Stimulated activated memory B cell treated with anti-CD40 and anti-IgM and Interleukin-4, amounts not matched to agents 10 μg/mL and 1 μg/mL and 100 μg/mL, for 72 hours (primary cell): ENCODE measurements around the gene TOPORS.
A peak's percentile ranks its signal among the peaks of the same experiment; 100 is the strongest.
"Not testable (repeated sequence)": the region's sequence is repeated elsewhere in the genome, so short reads cannot be mapped to it uniquely, and the experiment has no call there.

Experiments
- ATAC-seq: fragments of 150-1000 bp; cut with Tn5 transposase; 2 replicates; pipeline ENCODE4 v1.10.0; 2021
- H3K27ac Mint-ChIP-seq: one replicate; pipeline ENCODE4 v1.8.0; 2022; ENCODE audit warnings: mild to moderate bottlenecking, mixed read lengths
- H3K27me3 Mint-ChIP-seq: one replicate; pipeline ENCODE4 v1.8.0; 2022; ENCODE audit warnings: mixed read lengths
- H3K36me3 Mint-ChIP-seq: one replicate; pipeline ENCODE4 v1.8.0; 2022; ENCODE audit warnings: mixed read lengths
- H3K4me1 Mint-ChIP-seq: one replicate; pipeline ENCODE4 v1.8.0; 2022; ENCODE audit warnings: mixed read lengths
- H3K4me3 Mint-ChIP-seq: one replicate; pipeline ENCODE4 v1.8.0; 2022; ENCODE audit warnings: mild to moderate bottlenecking, moderate library complexity, mixed read lengths
- H3K9me3 Mint-ChIP-seq: one replicate; pipeline ENCODE4 v1.8.0; 2022; ENCODE audit warnings: mixed read lengths

TOPORS gene

DNA sequence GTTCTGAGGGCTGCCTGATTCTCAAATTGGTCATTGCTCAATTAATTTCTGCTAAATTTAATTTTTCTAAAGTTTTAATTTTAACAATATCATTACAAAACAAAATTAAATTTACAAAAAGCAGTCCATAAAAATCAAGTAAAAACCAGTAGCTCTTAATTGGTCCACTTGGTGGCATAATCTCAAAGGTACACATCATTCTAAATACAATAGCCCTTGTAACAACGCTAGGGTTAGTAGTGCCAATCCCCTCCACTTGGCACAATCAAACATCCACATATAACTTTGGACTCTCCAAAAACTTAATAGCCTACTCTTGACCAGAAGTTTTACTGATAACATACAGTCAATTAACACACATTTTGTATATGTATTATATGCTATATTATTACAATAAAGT is 22.5 kb upstream of the TOPORS start:
- peaks cover 21% of the 10 kb centered on the region for H3K4me1 Mint-ChIP-seq
- no peak overlapping the region for H3K4me3 Mint-ChIP-seq
- no peak for ATAC-seq
- no peaks in the 10 kb centered on the region for H3K9me3 Mint-ChIP-seq
- H3K27me3 Mint-ChIP-seq = peaks cover 18% of the 10 kb centered on the region
- H3K27ac Mint-ChIP-seq = no peak overlapping the region
- H3K36me3 Mint-ChIP-seq = peaks cover 8% of the 10 kb centered on the region

DNA sequence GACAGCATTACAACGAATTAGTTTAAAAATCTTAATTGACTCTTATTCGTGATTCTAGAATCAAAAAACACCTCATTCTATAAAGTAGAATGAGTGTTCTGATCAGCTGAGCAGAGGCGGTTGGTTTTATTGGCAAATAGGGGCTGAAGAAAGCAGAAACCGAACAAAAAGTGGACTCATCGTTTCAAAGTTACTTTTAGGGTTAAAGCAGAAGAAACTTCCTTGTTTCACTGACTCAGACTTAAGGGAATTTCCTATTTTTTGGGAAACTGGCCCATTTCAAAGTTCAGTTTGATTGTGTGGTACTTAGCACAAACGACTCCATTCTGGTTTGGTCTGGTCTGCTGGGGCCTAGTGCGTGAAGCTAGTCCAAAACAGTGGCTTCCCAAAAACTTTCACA is 21.4 kb upstream of the TOPORS start:
- H3K27me3 Mint-ChIP-seq = peaks cover 11% of the 10 kb centered on the region
- H3K36me3 Mint-ChIP-seq = peaks cover 10% of the 10 kb centered on the region
- H3K4me1 Mint-ChIP-seq = peaks cover 23% of the 10 kb centered on the region
- no peaks in the 10 kb centered on the region for H3K9me3 Mint-ChIP-seq
- H3K27ac Mint-ChIP-seq = peak overlapping the region; percentile 94
- ATAC-seq = no peak
- H3K4me3 Mint-ChIP-seq = peak overlapping the region; percentile 99

DNA sequence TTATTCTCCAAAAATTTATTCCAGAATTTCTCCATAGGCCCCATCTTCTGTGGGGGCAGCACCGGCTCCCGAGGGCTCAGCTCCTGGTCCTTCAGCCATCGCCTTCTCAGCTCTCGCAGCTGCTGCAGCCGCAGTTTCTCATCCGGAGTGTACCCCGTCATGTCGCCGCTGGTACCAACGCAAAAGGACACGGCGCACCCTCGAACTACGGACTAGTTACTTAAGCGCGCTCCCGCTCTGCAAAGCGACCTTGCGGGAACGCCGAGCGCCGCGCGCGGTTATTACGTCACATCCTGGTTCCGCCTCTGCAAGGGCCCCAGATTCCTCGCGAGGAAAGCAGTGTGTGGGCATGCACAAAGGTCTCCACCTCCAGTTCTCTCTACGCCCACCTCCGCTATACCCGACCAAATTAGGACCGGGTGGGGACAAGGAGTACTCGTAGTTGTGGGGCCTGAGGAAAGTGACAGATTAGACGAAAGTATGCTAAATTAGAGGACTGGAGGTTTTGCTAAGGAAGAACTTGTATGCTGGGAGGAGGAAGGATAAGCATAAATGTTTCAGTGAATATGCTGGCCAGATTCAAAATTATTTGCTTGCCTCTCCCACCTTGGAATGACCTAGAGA is 20.6 kb upstream of the TOPORS start, which contains the start of gene NDUFB6:
Gene NDUFB6, minus strand, starts transcription at position 260 of the 624 bp plus-strand sequence. Its CDS starts 99 bp downstream, at position 161.
- H3K27ac Mint-ChIP-seq = peak within 1 kb of the TSS; percentile 94
- peak; percentile 97 for ATAC-seq
- H3K27me3 Mint-ChIP-seq = peaks cover 6% of the 10 kb centered on the region
- H3K9me3 Mint-ChIP-seq = no peaks in the 10 kb centered on the region
- peaks cover 13% of the 10 kb centered on the region for H3K36me3 Mint-ChIP-seq
- peaks cover 23% of the 10 kb centered on the region for H3K4me1 Mint-ChIP-seq
- H3K4me3 Mint-ChIP-seq = peak within 1 kb of the TSS; percentile 99

DNA sequence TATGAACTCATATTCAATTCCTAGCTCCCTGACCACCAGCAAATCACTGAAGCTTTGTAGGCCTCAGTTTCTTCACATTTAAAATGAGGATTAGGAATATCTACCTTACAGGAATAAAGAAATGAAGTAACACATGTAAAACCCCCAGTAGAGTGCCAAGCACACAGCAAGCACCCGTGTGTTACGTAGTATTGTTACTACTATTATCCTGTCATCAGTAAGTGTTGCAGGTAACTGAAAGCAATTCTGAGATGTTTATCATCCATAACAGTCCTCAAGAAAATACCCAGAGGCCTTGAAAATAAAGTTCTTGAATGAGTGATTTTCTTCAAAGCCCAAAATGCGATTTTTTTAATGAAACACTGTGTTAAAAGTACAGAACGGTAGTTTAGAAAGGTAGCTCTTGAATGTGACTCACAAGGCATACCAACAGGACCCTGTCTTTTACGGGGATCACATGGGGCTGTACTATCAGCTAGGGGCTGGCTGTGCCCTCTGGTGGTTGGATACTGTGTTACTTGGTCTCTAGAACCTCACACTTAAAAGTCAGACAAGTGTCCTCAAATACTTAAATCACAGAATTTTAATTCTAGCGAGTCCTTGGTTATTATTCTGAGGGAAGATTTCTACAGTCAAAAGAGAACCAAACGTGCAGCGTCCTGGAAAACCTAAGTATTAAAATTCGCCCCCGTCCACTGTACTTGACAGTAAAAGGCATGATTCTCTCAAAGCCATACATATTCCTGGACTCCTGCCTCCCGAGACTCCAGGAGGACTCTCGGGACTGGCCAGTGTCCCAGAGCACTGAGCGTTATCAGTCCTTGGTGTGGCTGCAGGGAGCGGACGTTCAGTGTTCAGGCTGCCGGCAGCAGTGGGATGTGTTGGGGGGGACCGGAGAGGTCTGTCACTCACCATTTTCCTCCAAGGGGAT is 19.8 kb upstream of the TOPORS start:
- H3K36me3 Mint-ChIP-seq = peaks cover 21% of the 10 kb centered on the region
- no peaks in the 10 kb centered on the region for H3K9me3 Mint-ChIP-seq
- peak; percentile 93 for ATAC-seq
- H3K4me3 Mint-ChIP-seq = peak overlapping the region; percentile 99
- H3K4me1 Mint-ChIP-seq = peaks cover 23% of the 10 kb centered on the region
- H3K27ac Mint-ChIP-seq = peak overlapping the region; percentile 94
- H3K27me3 Mint-ChIP-seq = no peaks in the 10 kb centered on the region

DNA sequence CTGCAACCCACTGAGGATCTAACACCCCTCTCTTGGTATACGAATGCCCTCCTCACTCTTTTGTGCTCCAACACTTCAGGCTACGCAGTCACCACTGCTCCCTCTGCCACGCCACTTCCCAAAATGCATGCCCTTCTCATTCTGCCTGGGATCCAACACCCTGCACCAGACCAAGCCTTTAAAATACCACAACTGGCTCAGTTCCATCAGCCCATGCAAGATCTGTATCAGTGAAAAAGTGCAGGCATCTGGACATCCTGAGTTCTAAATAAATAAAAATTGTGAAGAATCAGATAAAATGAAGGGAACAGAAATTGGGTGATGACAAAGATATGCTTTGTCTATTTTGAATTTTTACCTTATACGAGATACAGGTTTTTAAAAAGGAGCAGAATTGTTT is 17.9 kb upstream of the TOPORS start:
- no peak overlapping the region for H3K27ac Mint-ChIP-seq
- H3K9me3 Mint-ChIP-seq = no peaks in the 10 kb centered on the region
- peaks cover 27% of the 10 kb centered on the region for H3K4me1 Mint-ChIP-seq
- no peak overlapping the region for H3K4me3 Mint-ChIP-seq
- no peaks in the 10 kb centered on the region for H3K27me3 Mint-ChIP-seq
- no peak for ATAC-seq
- peaks cover 33% of the 10 kb centered on the region for H3K36me3 Mint-ChIP-seq

DNA sequence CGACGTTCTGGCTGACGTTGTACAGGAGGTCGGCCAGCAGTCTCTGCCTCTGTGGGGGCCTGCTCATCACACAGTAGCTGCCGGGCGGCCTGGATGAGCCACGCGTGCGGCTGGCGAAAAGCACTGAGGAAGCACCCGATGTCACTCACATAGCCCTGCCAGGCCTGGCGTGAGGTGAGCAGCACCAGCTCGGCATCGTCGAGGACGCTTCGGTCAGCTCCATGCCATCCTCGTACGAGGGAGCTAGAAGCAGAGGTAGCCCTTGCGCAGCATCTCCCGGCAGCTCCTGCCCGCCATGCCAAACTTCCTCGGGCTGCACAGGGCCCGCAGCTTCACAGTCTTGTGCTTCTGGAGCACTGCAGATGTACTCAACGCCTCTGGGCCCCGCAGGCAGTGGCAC is 14.4 kb upstream of the TOPORS start:
- no peaks in the 10 kb centered on the region for H3K9me3 Mint-ChIP-seq
- ATAC-seq = no peak
- no peak overlapping the region for H3K27ac Mint-ChIP-seq
- peaks cover 45% of the 10 kb centered on the region for H3K36me3 Mint-ChIP-seq
- H3K4me3 Mint-ChIP-seq = no peak overlapping the region
- H3K27me3 Mint-ChIP-seq = no peaks in the 10 kb centered on the region
- H3K4me1 Mint-ChIP-seq = peaks cover 25% of the 10 kb centered on the region

DNA sequence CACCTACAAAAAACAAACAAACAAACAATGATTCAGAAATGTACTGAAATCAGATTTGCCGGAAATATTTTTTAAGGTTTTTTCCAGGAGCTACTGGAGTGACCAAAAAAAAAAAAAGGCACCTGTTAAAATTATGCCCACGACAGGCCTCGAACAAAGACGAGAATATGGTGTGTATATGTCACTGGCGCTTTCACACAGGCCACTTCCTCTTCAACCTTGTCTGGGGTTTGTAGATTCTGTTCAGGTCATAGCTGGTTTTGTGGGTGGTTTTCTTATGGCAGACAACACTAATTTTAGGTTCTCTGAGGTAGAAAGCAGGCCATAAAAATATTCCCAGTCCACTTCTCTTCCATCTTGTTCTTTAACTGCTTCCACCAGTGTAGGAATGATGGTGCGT is 13.6 kb upstream of the TOPORS start:
- H3K36me3 Mint-ChIP-seq = peaks cover 49% of the 10 kb centered on the region
- peak overlapping the region; percentile 28 for H3K27ac Mint-ChIP-seq
- ATAC-seq = no peak
- H3K4me1 Mint-ChIP-seq = peaks cover 31% of the 10 kb centered on the region
- H3K27me3 Mint-ChIP-seq = no peaks in the 10 kb centered on the region
- no peaks in the 10 kb centered on the region for H3K9me3 Mint-ChIP-seq
- no peak overlapping the region for H3K4me3 Mint-ChIP-seq

DNA sequence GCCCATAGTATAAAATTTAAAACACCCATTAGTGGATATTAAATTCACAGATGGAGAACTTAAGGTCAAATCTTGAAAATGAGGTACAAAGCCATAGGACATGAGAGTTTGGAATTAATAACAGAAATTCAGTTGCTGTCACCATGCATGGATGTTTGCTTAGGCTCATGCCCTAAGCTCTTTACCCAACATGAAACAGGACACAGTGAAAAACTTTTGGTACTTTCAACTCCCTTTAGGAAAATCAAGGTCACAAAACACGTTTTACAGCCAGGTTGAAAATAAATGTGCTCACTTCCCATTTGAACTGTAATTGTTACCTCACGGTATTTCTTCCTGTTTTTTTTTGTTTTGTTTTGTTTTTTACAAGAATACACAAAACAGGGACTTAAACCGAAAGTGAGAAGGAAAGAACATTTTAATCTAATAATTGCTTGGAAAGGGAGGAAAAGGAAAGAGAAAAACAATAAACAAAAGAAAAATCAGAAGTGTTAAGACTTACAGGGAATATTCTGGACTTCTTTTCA is 6.1 kb upstream of the TOPORS start:
- H3K4me3 Mint-ChIP-seq = no peak overlapping the region
- ATAC-seq = no peak
- H3K4me1 Mint-ChIP-seq = peaks cover 31% of the 10 kb centered on the region
- peaks cover 13% of the 10 kb centered on the region for H3K36me3 Mint-ChIP-seq
- peak overlapping the region; percentile 62 for H3K27ac Mint-ChIP-seq
- H3K9me3 Mint-ChIP-seq = no peaks in the 10 kb centered on the region
- no peaks in the 10 kb centered on the region for H3K27me3 Mint-ChIP-seq

DNA sequence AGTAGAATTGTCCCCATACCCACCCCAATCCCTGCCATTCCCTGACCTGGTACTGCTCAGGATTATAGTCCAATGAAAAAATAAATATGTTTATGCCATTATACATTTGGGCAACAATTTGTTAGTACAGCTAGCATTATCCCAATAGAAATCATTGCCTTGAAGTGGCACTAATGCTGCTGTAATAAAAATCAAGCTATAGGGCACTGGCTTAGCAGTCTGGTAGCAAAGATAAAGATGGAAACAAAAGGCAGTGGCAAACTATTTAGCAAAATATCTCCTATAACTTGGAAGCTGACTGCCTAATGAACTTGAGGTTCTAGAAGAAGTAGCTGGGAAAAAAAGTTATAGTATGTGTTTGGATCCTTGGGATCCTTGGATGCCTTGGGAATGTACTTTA is 2.2 kb upstream of the TOPORS start:
- no peak for ATAC-seq
- no peaks in the 10 kb centered on the region for H3K9me3 Mint-ChIP-seq
- H3K27ac Mint-ChIP-seq = peak overlapping the region; percentile 56
- H3K4me1 Mint-ChIP-seq = peaks cover 39% of the 10 kb centered on the region
- peaks cover 6% of the 10 kb centered on the region for H3K36me3 Mint-ChIP-seq
- H3K4me3 Mint-ChIP-seq = no peak overlapping the region
- H3K27me3 Mint-ChIP-seq = no peaks in the 10 kb centered on the region

DNA sequence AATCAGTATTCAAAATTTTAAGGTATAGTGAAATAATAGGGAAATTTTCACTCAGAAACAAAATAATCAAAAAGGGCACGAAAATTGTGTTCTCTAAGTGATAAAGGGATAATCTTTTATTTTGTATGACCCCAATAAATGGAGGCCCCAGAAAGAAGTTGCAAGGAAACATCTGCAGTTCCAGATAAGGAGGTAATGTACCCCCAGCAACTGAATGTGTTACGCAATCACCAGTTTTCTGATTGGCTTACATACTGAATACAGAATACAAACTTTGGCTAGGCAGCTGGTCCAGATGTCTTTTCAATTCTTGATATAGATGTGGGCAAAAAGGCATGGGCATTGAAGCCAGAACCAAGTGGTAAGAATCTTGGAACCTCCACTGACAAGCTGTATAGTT is 1.7 kb upstream of the TOPORS start:
- Mint-ChIP-seq H3K27ac (peak overlapping the region; percentile 98), H3K9me3 (no peaks in the 10 kb centered on the region), H3K4me3 (no peak overlapping the region), H3K4me1 (peaks cover 36% of the 10 kb centered on the region), H3K27me3 (no peaks in the 10 kb centered on the region), H3K36me3 (peaks cover 4% of the 10 kb centered on the region)
- no peak for ATAC-seq

DNA sequence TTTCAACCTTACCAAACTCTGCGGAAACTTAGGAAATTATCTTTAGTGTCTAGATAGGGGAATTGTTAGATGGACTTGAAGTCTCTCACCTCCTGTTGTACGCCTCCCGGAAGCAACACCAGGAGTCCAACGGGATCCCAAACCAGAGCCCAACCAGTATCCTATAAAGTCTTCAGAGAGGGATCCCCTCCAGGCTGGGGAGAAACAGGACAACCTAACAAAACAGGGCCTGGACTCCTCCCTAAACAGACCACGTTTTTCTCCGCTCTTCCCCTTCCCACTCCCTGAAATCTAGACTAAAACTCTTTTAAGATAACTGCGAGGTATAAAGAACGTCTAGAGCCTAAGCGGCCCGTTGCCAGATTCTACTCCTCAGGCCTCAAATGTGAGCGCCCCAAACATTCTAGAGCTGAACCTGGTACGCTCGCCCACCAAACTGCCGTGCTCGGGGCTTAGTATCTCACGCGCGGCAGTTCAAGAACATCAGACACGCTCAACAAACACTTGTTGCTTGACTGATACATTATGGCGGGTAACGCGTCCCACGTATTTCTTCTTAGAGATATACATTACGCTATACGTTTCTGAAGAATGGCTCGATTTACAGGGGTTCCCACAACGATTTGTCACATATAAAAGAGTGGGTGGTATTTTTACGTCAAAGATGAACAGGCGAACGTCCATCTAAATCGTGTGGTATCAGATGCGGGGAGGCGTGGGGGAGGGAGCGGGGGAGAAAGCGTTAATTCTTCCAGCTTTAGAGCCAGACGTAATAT is 922 bp downstream of the TOPORS start:
- Mint-ChIP-seq H3K36me3 (peaks cover 6% of the 10 kb centered on the region), H3K9me3 (no peaks in the 10 kb centered on the region), H3K27me3 (no peaks in the 10 kb centered on the region), H3K27ac (peak overlapping the region; percentile 98), H3K4me3 (peak overlapping the region; percentile 94), H3K4me1 (peaks cover 42% of the 10 kb centered on the region)
- peak; percentile 28 for ATAC-seq

DNA sequence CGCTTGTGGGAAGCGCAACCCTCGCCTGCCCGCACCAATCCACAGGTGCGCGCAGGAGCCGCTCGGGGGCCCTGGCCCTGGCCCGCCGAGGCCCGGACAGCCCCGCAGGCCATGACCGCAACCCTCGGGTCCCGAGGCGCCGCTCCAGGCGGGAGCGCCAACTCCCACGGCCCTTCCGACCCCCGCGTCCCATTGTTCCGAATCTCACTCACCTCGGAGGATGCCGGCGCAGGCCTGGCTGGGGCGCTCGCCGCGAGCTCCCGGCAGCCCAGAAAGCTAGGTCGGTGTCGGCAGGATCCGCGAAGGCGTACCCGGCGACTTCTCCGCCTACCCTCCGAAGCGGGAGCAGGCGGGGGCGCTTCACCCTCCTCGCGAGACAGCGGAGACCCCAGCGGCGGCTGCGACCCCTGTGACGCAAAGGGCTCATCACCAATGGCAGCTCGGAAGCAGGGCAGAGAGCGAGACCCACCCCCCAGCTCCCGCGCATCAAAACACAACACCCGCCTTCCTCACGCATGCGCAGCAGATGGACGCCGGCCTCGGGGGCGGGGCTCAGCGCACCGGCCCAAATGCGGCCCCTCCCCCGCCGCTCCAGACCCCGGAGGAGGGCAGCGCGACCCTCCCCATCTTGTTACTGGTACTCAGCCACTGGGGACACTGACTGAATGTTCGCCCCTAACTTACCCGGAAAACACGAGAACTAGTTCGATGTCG is 1.7 kb downstream of the TOPORS start:
- Mint-ChIP-seq H3K4me1 (peaks cover 36% of the 10 kb centered on the region), H3K36me3 (peaks cover 6% of the 10 kb centered on the region), H3K27ac (peak overlapping the region; percentile 98), H3K9me3 (no peaks in the 10 kb centered on the region), H3K27me3 (no peaks in the 10 kb centered on the region), H3K4me3 (peak overlapping the region; percentile 94)
- peak; percentile 89 for ATAC-seq

DNA sequence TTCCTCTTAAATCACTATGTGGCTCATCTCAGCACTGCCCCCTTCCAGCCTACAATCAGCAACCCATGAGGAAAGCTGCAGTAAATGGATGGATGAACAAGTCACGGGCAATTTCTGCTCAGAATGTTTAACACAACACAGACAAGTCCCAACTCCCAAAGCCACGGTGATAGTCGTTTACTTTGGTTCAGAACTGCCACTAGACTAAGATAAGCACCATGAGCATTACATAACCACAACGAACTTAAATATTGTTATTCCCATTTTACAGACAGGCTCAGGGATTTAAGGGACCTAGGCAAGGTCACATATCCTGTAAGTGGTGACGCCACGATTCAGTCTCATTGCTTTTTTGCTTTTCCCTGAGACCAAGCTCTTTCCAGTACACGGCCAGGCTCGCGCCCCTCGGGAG is 2.2 kb downstream of the TOPORS start:
- H3K9me3 Mint-ChIP-seq = no peaks in the 10 kb centered on the region
- peaks cover 36% of the 10 kb centered on the region for H3K4me1 Mint-ChIP-seq
- peaks cover 6% of the 10 kb centered on the region for H3K36me3 Mint-ChIP-seq
- ATAC-seq = no peak
- no peaks in the 10 kb centered on the region for H3K27me3 Mint-ChIP-seq
- H3K4me3 Mint-ChIP-seq = peak overlapping the region; percentile 94
- H3K27ac Mint-ChIP-seq = peak overlapping the region; percentile 98

DNA sequence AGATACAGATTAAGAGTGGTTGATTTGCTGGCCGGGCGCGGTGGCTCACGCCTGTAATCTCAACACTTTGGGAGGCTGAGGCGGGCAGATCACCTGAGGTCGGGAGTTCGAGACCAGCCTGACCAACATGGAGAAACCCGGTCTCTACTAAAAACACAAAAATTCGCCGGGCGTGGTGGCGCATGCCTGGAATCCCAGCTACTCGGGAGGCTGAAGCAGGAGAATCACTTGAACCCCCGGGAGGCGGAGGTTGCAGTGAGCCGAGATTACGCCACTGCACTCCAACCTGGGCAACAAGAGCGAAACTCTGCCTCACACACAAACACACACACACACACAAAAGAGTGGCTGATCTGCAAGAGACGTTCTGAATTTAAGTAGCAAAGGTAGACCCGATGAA is 4.2 kb downstream of the TOPORS start:
- not testable (repeated sequence) for H3K4me3 Mint-ChIP-seq, H3K27ac Mint-ChIP-seq, H3K27me3 Mint-ChIP-seq, ATAC-seq, H3K9me3 Mint-ChIP-seq
- H3K4me1 Mint-ChIP-seq = peaks cover 36% of the 10 kb centered on the region
- H3K36me3 Mint-ChIP-seq = peaks cover 15% of the 10 kb centered on the region
